GM18511 (cell line): ENCODE measurements around the gene VAC14.

ENCODE experiments used
- ATAC-seq: cut with Tn5 transposase; IDR thresholded peaks from one replicate; pipeline ENCODE4 v1.9.1; 2021; ENCODE audit warnings: mild to moderate bottlenecking, moderate library complexity; ENCODE audit not compliant: unreplicated experiment

The VAC14 gene

GRCh38 chr16:70694868-70695218, 106.1 kb downstream of the VAC14 start:
- ATAC-seq = no peak

GRCh38 chr16:70694088-70694867, 106.7 kb downstream of the VAC14 start:
- ATAC-seq = no peak

GRCh38 chr16:70692873-70693671, 107.9 kb downstream of the VAC14 start:
- ATAC-seq = no peak

GRCh38 chr16:70692130-70692872, 108.7 kb downstream of the VAC14 start:
- no peak for ATAC-seq

- ATAC-seq = no peak
These were observed 109.5 kb downstream of the VAC14 start for GRCh38 chr16:70691223-70692129.

- ATAC-seq = no peak
These were observed 110.7 kb downstream of the VAC14 start for GRCh38 chr16:70689970-70690891.

- no peak for ATAC-seq
These were observed 111.7 kb downstream of the VAC14 start for GRCh38 chr16:70689035-70689969.

GRCh38 chr16:70688246-70688742, 112.7 kb downstream of the VAC14 start:
- ATAC-seq = no peak

GRCh38 chr16:70687671-70688245, 113.2 kb downstream of the VAC14 start:
- ATAC-seq = no peak

GRCh38 chr16:70687102-70687511, 113.9 kb downstream of the VAC14 start:
- ATAC-seq = no peak

GRCh38 chr16:70686376-70687101, 114.4 kb downstream of the VAC14 start:
- ATAC-seq = no peak

- ATAC-seq = no peak
These were observed 115.0 kb downstream of the VAC14 start, which contains the start of gene MTSS2 for GRCh38 chr16:70685938-70686375. TSS of gene MTSS2 (minus strand) at chr16:70686053. CDS start at chr16:70685791, 262 bp downstream.

GRCh38 chr16:70685061-70685937, 115.7 kb downstream of the VAC14 start:
- ATAC-seq = no peak

GRCh38 chr16:70684146-70685060, 116.6 kb downstream of the VAC14 start:
- ATAC-seq = no peak
